ENCODE data around the gene RPUSD1.
"Not testable (repeated sequence)": the region's sequence is repeated elsewhere in the genome, so short reads cannot be mapped to it uniquely, and the experiment has no call there.

Gene RPUSD1

DNA sequence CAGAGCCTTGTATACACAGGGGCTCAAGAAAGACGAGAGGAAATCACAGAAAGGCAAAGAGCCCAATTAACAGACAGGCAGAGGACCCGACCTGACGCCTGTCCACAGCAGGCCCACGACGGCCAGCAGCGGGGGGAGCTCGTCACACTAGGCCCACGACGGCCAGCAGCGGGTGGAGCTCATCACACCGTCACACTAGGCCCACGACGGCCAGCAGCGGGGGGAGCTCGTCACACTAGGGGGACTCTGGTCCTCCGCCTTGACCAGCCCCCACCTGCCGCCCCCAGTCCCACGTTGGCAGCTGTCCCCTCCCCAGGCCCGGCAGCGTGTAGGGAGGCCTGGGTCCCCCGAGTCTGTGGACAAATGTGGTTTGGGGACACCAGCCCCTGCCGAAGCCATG, 36.0 kb upstream of the RPUSD1 start:
- H3K27ac Mint-ChIP-seq: no peak overlapping the region
- H3K36me3 Mint-ChIP-seq (ENCODE audit: low read depth): no peaks in the 10 kb centered on the region
- no peaks in the 10 kb centered on the region for H3K27me3 Mint-ChIP-seq (ENCODE audit: low read depth)
- H3K4me3 Mint-ChIP-seq: no peak overlapping the region
- no peaks in the 10 kb centered on the region for H3K9me3 Mint-ChIP-seq
- H3K4me1 Mint-ChIP-seq (ENCODE audit: low read depth): peaks cover 9% of the 10 kb centered on the region
- DNase-seq (ENCODE audit: low spot score): no peak

DNA sequence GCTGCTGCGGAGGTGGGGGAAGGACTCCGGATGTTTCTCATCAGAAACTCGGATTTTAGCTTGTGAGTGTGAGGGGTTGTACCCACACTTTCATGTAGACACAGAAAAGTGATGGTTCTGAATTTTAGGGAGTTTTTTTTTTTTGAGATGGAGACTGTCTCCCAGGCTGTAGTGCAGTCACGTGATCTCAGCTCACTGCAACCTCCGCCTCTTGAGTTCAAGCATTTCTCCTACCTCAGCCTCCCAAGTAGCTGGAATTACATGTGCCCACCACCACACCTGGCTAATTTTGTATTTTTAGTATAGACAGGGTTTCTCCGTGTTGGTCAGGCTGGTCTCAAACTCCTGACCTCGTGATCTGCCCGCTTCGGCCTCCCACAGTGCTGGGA, 34.7 kb upstream of the RPUSD1 start:
- Mint-ChIP-seq H3K9me3 (no peaks in the 10 kb centered on the region), H3K4me1 (ENCODE audit: low read depth) (peaks cover 9% of the 10 kb centered on the region), H3K27me3 (ENCODE audit: low read depth) (no peaks in the 10 kb centered on the region), H3K36me3 (ENCODE audit: low read depth) (no peaks in the 10 kb centered on the region), H3K27ac (no peak overlapping the region), H3K4me3 (no peak overlapping the region)
- no peak for DNase-seq (ENCODE audit: low spot score)

DNA sequence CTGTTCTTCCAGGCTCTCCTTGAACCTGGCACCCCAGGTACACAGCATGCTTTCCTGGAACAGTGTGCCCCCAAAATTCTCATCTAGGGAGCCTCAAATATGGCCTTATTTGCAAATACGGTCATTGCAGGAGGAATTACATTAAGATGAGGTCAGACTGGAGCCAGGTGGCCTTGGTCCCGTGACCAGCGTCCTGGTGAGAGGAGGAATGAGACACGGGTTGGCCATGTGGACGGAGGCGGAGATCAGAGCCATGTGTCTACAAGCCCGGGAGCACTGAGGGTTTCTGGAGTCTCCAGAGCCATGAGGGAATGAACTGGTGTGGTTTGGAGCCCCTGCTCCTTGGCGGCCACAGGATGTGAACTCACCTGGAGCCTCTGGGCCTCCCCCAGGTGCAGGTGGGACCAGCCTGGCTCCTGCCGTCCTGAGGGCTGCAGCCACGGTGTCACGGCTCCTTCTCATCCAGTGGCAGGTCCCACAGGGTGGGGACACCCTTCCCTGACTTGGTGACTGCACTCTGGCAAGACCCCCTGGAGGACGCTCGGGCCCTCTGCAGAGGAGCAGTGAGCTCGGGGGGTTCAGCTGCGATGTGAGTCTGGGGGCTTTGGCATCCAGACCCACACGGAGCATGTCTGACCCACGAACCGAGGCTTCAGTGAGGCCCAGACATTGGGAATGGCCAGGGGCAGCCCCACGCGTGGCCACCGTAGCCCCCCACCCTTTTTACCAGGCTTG, 34.2 kb upstream of the RPUSD1 start:
- no peak overlapping the region for H3K4me3 Mint-ChIP-seq
- no peak overlapping the region for H3K27ac Mint-ChIP-seq
- H3K27me3 Mint-ChIP-seq (ENCODE audit: low read depth): no peaks in the 10 kb centered on the region
- peaks cover 9% of the 10 kb centered on the region for H3K4me1 Mint-ChIP-seq (ENCODE audit: low read depth)
- no peaks in the 10 kb centered on the region for H3K9me3 Mint-ChIP-seq
- H3K36me3 Mint-ChIP-seq (ENCODE audit: low read depth): no peaks in the 10 kb centered on the region
- DNase-seq (ENCODE audit: low spot score): no peak

- H3K9me3 Mint-ChIP-seq: no peaks in the 10 kb centered on the region
- H3K4me3 Mint-ChIP-seq: no peak overlapping the region
- peaks cover 9% of the 10 kb centered on the region for H3K4me1 Mint-ChIP-seq (ENCODE audit: low read depth)
- no peak for DNase-seq (ENCODE audit: low spot score)
- no peaks in the 10 kb centered on the region for H3K36me3 Mint-ChIP-seq (ENCODE audit: low read depth)
- H3K27me3 Mint-ChIP-seq (ENCODE audit: low read depth): no peaks in the 10 kb centered on the region
- no peak overlapping the region for H3K27ac Mint-ChIP-seq
These were observed 33.6 kb upstream of the RPUSD1 start for GRCh38 chr16:821751-822150.

DNA sequence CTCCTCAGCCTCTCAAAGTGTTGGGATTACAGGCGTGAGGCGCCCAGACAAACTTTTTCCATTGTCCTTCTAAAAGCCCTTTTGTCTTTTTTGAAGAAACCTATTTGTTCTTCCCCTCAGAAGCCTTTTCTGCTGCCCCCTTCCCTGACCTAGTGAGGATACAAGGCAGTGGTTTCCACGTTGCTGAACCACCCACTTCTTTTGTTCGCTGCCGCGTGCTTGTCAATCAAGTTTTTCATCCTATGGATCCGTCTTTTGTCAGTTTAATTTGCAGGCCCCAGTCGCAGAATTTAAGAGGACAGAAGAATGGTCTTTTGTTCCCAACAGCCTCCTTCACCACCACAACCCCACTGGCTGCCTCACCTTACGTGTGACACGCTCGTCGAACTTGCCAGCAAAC, 32.6 kb upstream of the RPUSD1 start:
- no peak for DNase-seq (ENCODE audit: low spot score)
- Mint-ChIP-seq H3K27me3 (ENCODE audit: low read depth) (no peaks in the 10 kb centered on the region), H3K4me3 (no peak overlapping the region), H3K9me3 (no peaks in the 10 kb centered on the region), H3K4me1 (ENCODE audit: low read depth) (peaks cover 9% of the 10 kb centered on the region), H3K36me3 (ENCODE audit: low read depth) (no peaks in the 10 kb centered on the region), H3K27ac (no peak overlapping the region)

GRCh38 chr16:820044-820408, 31.8 kb upstream of the RPUSD1 start:
- Mint-ChIP-seq H3K27ac (peak overlapping the region; percentile 87), H3K4me3 (peak overlapping the region; percentile 34)
- not testable (repeated sequence) for H3K9me3 Mint-ChIP-seq; H3K27me3 Mint-ChIP-seq (ENCODE audit: low read depth); H3K36me3 Mint-ChIP-seq (ENCODE audit: low read depth); DNase-seq (ENCODE audit: low spot score); H3K4me1 Mint-ChIP-seq (ENCODE audit: low read depth)

DNA sequence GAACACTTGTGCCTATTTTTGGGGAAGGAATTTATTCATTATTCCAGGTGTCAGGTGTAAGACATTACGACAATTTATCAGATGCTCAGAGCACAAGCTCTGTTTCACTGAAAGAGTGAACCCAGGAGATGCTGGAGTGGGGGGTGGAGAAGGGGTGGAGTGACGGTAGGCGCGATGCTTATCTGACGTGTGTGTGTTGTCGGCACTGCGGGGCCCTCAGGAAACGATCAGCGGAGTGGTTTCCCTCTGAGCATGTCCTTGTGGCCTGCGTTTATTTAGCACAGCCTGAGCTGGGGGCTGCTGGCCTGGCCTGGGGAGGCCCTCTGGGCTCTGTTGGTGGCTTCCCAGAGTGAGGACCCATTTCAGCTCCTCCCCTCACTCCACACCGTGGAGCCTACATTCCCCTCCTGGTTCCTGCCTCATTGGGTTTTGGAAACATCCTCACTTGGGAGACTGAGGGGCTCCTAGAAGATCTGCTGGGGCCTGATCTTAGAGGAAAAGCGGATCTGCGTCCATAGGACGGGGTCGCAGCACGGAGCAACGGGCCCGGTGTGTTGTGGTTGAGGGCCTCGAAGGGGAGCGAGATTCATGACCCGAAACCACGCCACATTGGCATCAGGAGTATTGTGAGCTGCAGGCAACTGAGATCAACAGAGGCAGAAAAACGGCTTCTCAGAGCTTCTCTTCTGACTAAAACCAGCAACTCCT, 31.3 kb upstream of the RPUSD1 start:
- H3K4me3 Mint-ChIP-seq: peak overlapping the region; percentile 66
- peak; percentile 40 for DNase-seq (ENCODE audit: low spot score)
- no peaks in the 10 kb centered on the region for H3K27me3 Mint-ChIP-seq (ENCODE audit: low read depth)
- H3K27ac Mint-ChIP-seq: peak overlapping the region; percentile 87
- peaks cover 9% of the 10 kb centered on the region for H3K4me1 Mint-ChIP-seq (ENCODE audit: low read depth)
- H3K36me3 Mint-ChIP-seq (ENCODE audit: low read depth): no peaks in the 10 kb centered on the region
- no peaks in the 10 kb centered on the region for H3K9me3 Mint-ChIP-seq

- no peak overlapping the region for H3K27ac Mint-ChIP-seq
- no peak overlapping the region for H3K4me3 Mint-ChIP-seq
- H3K27me3 Mint-ChIP-seq (ENCODE audit: low read depth): peaks cover 5% of the 10 kb centered on the region
- no peaks in the 10 kb centered on the region for H3K9me3 Mint-ChIP-seq
- peaks cover 9% of the 10 kb centered on the region for H3K4me1 Mint-ChIP-seq (ENCODE audit: low read depth)
- no peak for DNase-seq (ENCODE audit: low spot score)
- H3K36me3 Mint-ChIP-seq (ENCODE audit: low read depth): no peaks in the 10 kb centered on the region
These were observed 30.4 kb upstream of the RPUSD1 start for GRCh38 chr16:818592-818991.

GRCh38 chr16:818132-818531, 30.0 kb upstream of the RPUSD1 start:
- H3K4me3 Mint-ChIP-seq: no peak overlapping the region
- no peaks in the 10 kb centered on the region for H3K9me3 Mint-ChIP-seq
- no peak for DNase-seq (ENCODE audit: low spot score)
- H3K4me1 Mint-ChIP-seq (ENCODE audit: low read depth): peaks cover 9% of the 10 kb centered on the region
- no peaks in the 10 kb centered on the region for H3K36me3 Mint-ChIP-seq (ENCODE audit: low read depth)
- H3K27me3 Mint-ChIP-seq (ENCODE audit: low read depth): peaks cover 5% of the 10 kb centered on the region
- no peak overlapping the region for H3K27ac Mint-ChIP-seq

DNA sequence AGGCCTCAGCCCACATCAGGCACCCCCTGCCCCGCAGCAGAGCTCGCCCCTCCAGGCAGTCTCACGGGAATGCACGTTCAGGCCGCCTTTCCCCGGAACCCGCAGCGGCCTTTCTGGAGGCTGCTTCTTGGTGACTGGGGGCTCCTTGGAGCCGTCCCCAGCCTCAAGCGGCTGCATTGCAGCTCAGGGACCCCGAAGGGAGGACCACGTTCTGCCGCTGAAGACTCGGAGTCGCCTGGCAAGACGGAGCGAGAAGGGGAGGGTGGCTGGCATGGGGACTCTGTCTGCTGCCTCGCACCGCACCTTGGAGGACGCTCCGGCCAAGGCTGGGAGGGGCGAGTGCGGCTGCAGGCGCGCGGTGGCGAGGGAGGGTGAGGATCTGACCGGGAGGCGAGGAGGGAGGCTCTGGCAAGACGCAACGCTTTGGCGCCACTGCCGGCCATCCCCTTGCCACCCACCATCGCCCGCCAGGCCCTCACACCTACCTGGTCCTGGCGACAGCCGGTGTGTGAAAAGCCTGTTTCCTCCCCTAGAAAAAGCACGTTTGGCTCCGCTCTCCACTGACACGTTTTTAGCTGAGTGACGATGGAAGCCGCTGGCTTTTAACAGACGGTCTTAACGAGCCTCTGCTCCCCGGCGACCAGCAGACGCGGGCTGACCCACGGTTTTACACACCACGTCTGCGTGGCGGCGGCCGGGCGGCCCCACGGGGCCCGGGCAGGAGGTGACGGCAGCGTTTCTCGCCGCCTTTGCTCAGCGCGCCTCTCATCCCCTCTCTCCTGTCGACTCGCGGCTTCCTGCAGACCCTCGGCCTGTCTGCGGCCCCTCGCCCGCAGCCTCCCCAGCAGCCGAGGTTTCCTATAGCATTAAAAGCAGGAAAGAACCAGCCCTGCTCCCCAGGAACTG, 29.1 kb upstream of the RPUSD1 start:
- Mint-ChIP-seq H3K27me3 (ENCODE audit: low read depth) (peaks cover 10% of the 10 kb centered on the region), H3K9me3 (no peaks in the 10 kb centered on the region), H3K4me1 (ENCODE audit: low read depth) (peaks cover 9% of the 10 kb centered on the region), H3K27ac (no peak overlapping the region), H3K4me3 (no peak overlapping the region), H3K36me3 (ENCODE audit: low read depth) (no peaks in the 10 kb centered on the region)
- DNase-seq (ENCODE audit: low spot score): no peak

GRCh38 chr16:815861-816260, 27.7 kb upstream of the RPUSD1 start:
- no peaks in the 10 kb centered on the region for H3K36me3 Mint-ChIP-seq (ENCODE audit: low read depth)
- DNase-seq (ENCODE audit: low spot score): no peak
- H3K4me1 Mint-ChIP-seq (ENCODE audit: low read depth): peaks cover 9% of the 10 kb centered on the region
- H3K27me3 Mint-ChIP-seq (ENCODE audit: low read depth): peaks cover 14% of the 10 kb centered on the region
- H3K9me3 Mint-ChIP-seq: no peaks in the 10 kb centered on the region
- no peak overlapping the region for H3K4me3 Mint-ChIP-seq
- H3K27ac Mint-ChIP-seq: no peak overlapping the region

GRCh38 chr16:814974-815373, 26.8 kb upstream of the RPUSD1 start:
- Mint-ChIP-seq H3K4me3 (no peak overlapping the region), H3K27me3 (ENCODE audit: low read depth) (peaks cover 14% of the 10 kb centered on the region), H3K27ac (no peak overlapping the region), H3K4me1 (ENCODE audit: low read depth) (peaks cover 8% of the 10 kb centered on the region), H3K9me3 (no peaks in the 10 kb centered on the region), H3K36me3 (ENCODE audit: low read depth) (no peaks in the 10 kb centered on the region)
- no peak for DNase-seq (ENCODE audit: low spot score)

DNA sequence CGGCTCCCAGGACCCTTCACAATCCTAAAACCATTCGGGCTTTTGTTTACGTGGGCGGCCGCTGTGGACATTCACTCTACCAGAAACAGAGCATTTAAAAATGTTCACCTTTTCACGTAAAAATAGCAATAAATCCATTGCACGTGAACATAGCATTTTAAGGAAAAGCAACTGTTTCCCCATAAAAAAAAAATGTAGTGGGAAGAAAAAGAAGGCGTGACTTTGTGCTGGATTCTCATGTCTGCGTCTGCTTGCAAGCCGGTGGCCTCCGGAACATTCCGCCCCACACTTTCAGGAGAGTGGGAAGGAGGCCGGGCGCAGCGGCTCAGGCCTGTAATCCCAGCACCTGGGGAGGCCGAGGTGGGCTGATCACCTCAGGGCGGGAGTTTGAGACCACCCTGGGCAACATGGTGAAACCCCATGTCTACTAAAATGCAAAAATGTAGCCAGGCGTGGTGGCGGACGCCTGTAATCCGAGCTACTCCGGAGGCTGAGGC, 25.8 kb upstream of the RPUSD1 start:
- H3K36me3 Mint-ChIP-seq (ENCODE audit: low read depth): no peaks in the 10 kb centered on the region
- peaks cover 4% of the 10 kb centered on the region for H3K4me1 Mint-ChIP-seq (ENCODE audit: low read depth)
- no peak overlapping the region for H3K4me3 Mint-ChIP-seq
- no peak for DNase-seq (ENCODE audit: low spot score)
- no peak overlapping the region for H3K27ac Mint-ChIP-seq
- H3K27me3 Mint-ChIP-seq (ENCODE audit: low read depth): peaks cover 14% of the 10 kb centered on the region
- H3K9me3 Mint-ChIP-seq: no peaks in the 10 kb centered on the region
